Measurements from ENCODE around the gene MACROH2A2. TPM values are rescaled to one million over a fixed set of nuclear protein-coding genes. Genes with fewer than 3 reads are reported as not detected.
A peak's percentile ranks its signal among the peaks of the same experiment; 100 is the strongest.

The MACROH2A2 gene
- total RNA-seq, 2 experiments from 2014 or later, result 4.1 to 4.8 TPM

GRCh38 chr10:70053218-70053840 lies 683 bp downstream of the MACROH2A2 start:
- Mint-ChIP-seq H3K9me3 (no peaks in the 10 kb centered on the region), H3K36me3 (no peaks in the 10 kb centered on the region), H3K27ac (no peak overlapping the region), H3K27me3 (peaks cover 33% of the 10 kb centered on the region), H3K4me3 (peak overlapping the region; percentile 78), H3K4me1 (ENCODE audit: low read depth) (peaks cover 7% of the 10 kb centered on the region)
- POLR2A ChIA-PET, result no interaction called here
- intact Hi-C loops (cut with micrococcal nuclease), result loop anchor here (1.0 kb wide), 1 partner anchor 10 kb away; no protein-coding TSS in a partner anchor
- CTCF ChIA-PET, result no interaction called here
- peak; percentile 19 for DNase-seq

DNA sequence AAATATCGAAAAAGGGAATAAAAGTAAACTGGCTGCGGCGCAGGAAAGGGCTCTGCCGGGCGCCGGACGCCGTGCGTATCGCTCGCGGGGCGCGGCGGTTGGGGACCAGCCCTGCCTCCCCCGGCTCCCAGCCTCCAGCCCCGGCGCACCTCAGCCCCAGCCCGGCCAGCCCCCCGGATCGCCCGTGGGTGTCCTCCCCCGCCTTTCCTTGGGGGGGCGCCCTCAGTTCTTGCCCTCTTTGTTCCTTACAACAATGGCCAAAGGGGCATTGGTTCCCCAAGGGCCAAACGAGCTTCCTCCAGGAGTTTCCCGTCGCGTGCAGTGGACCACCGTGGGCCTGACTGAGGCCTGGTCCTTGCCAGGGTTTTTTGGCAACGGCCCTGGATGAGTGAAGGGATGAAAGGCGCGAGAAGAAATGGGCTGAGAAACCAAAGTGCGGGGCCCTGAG lies 1.2 kb downstream of the MACROH2A2 start:
- peak; percentile 29 for DNase-seq
- H3K27ac Mint-ChIP-seq, result no peak overlapping the region
- no peaks in the 10 kb centered on the region for H3K36me3 Mint-ChIP-seq
- peaks cover 7% of the 10 kb centered on the region for H3K4me1 Mint-ChIP-seq (ENCODE audit: low read depth)
- intact Hi-C loops (cut with micrococcal nuclease), result loop anchor here (1.0 kb wide), 1 partner anchor 9 kb away; no protein-coding TSS in a partner anchor
- peaks cover 34% of the 10 kb centered on the region for H3K27me3 Mint-ChIP-seq
- CTCF ChIA-PET, result interaction anchor here (1.1 kb wide), 1 partner anchor 18 kb away, joined by 3 read pairs; no protein-coding TSS in a partner anchor
- H3K4me3 Mint-ChIP-seq, result peak overlapping the region; percentile 52
- no peaks in the 10 kb centered on the region for H3K9me3 Mint-ChIP-seq
- POLR2A ChIA-PET, result no interaction called here

DNA sequence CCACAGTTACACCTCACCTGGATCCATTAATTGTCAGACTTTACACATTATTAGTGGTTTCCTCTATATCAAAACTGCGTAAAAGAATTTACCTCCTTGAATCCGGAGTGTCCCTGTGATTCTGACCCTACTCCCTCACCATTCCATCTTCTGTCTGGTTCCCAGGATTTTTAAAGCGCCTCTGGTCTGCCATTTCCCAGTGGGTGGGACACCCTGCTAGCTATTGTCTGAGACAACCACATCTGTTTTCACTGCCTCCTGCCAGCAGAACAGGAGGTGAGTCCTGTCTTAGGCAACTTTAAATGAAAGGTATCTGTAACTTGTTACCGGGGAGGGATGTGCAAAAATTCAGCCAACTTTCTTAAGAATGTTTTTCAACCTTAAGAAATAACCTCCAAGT lies 2.3 kb downstream of the MACROH2A2 start:
- Mint-ChIP-seq H3K27me3 (peaks cover 34% of the 10 kb centered on the region), H3K4me3 (peak overlapping the region; percentile 4), H3K36me3 (no peaks in the 10 kb centered on the region), H3K9me3 (no peaks in the 10 kb centered on the region), H3K27ac (no peak overlapping the region), H3K4me1 (ENCODE audit: low read depth) (peaks cover 7% of the 10 kb centered on the region)
- intact Hi-C loops (cut with micrococcal nuclease), result no loop called here
- ChIA-PET POLR2A (no interaction called here), CTCF (interaction anchor here (1.1 kb wide), 1 partner anchor 17 kb away, joined by 3 read pairs; no protein-coding TSS in a partner anchor)
- DNase-seq, result no peak

DNA sequence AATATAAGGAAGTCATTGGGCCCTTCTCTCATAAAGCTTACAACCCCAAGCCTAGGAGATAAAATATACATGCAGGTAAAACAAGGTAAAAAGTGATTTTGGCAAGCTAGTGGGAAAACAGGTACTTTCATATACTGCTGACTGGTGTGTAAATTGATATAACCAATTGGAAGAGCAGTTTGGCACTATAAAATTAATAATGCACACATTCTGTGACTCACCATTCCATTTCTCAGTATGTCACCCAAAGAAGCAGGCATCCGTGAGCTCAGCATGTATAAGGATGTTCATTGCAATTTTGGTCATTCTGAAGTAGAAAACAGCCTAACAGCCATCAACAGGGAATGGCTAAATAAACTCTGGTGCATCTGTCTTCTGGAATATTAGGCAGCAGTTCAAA lies 2.9 kb downstream of the MACROH2A2 start:
- CTCF ChIA-PET, result no interaction called here
- Mint-ChIP-seq H3K27me3 (peaks cover 33% of the 10 kb centered on the region), H3K4me1 (ENCODE audit: low read depth) (peaks cover 7% of the 10 kb centered on the region), H3K36me3 (no peaks in the 10 kb centered on the region), H3K27ac (no peak overlapping the region), H3K9me3 (no peaks in the 10 kb centered on the region), H3K4me3 (no peak overlapping the region)
- DNase-seq, result no peak
- intact Hi-C loops (cut with micrococcal nuclease), result no loop called here
- POLR2A ChIA-PET, result no interaction called here

- Mint-ChIP-seq H3K4me1 (ENCODE audit: low read depth) (peaks cover 4% of the 10 kb centered on the region), H3K36me3 (no peaks in the 10 kb centered on the region), H3K9me3 (no peaks in the 10 kb centered on the region), H3K27me3 (peaks cover 22% of the 10 kb centered on the region), H3K27ac (no peak overlapping the region), H3K4me3 (no peak overlapping the region)
- ChIA-PET POLR2A (no interaction called here), CTCF (no interaction called here)
- no peak for DNase-seq
- intact Hi-C loops (cut with micrococcal nuclease), result no loop called here
Observed at GRCh38 chr10:70057306-70057705, 4.7 kb downstream of the MACROH2A2 start.

GRCh38 chr10:70060389-70060788 lies 7.7 kb downstream of the MACROH2A2 start:
- POLR2A ChIA-PET, result no interaction called here

DNA sequence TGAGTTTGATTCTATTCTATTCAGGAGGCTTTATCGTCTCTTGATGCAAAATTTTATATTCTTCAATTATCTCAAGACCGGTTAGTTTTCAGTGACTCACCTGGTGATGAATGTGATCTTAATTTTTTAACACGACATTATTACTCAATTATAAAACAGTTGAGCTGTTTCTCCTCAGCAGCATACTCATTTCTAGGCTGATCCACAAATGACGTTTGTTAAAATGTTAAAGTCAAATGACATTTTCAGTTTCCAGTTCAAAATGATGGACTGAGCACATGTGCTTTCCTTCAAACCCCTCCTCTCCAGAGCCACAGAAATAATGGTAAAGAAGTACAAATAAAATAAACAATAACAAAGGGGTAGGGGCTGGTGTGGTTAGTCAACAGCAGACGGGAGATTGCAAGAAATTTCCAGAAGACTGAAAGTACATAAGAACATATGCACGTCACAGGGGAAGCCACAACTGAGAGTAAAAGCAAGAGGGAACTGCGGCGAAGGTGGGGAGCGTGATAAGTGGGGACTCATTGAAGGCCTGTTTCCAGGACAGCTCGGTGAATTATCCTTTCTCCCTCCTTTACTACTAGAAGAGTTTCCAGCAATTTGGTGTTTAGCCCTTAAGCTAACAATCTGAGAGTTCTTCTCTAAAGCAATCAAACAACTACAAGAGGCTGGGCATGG lies 10.9 kb downstream of the MACROH2A2 start:
- intact Hi-C loops (cut with micrococcal nuclease), result loop anchor here (1.0 kb wide), 1 partner anchor 10 kb away; no protein-coding TSS in a partner anchor
- Mint-ChIP-seq H3K4me3 (no peak overlapping the region), H3K36me3 (no peaks in the 10 kb centered on the region), H3K9me3 (no peaks in the 10 kb centered on the region), H3K4me1 (ENCODE audit: low read depth) (peaks cover 3% of the 10 kb centered on the region), H3K27me3 (no peaks in the 10 kb centered on the region), H3K27ac (no peak overlapping the region)
- peak; percentile 47 for DNase-seq
- ChIA-PET POLR2A (no interaction called here), CTCF (no interaction called here)

More at GRCh38 chr10:70060389-70060788, 7.7 kb downstream of the MACROH2A2 start:
- H3K27ac Mint-ChIP-seq, result no peak overlapping the region
- no peaks in the 10 kb centered on the region for H3K36me3 Mint-ChIP-seq
- no peaks in the 10 kb centered on the region for H3K9me3 Mint-ChIP-seq
- peaks cover 3% of the 10 kb centered on the region for H3K4me1 Mint-ChIP-seq (ENCODE audit: low read depth)
- H3K4me3 Mint-ChIP-seq, result no peak overlapping the region
- peaks cover 4% of the 10 kb centered on the region for H3K27me3 Mint-ChIP-seq
- intact Hi-C loops (cut with micrococcal nuclease), result no loop called here
- CTCF ChIA-PET, result no interaction called here
- no peak for DNase-seq

DNA sequence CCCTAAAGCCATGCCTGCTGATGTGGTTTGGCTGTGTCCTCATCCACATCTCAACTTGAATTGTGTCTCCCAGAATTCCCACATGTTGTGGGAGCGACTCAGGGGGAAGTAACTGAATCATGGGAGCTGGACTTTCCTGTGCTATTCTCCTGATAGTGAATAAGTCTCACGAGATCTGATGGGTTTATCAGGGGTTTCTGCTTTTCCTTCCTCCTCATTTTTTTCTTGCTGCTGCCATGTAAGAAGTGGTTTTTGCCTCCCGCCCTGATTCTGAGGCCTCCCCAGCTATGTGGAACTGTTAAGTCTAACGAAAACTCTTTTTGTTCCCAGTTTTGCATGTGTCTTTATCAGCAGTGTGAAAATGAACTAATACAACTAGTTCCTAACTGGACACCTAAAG lies 11.8 kb downstream of the MACROH2A2 start:
- ChIA-PET CTCF (no interaction called here), POLR2A (no interaction called here)
- no peak overlapping the region for H3K27ac Mint-ChIP-seq
- no peaks in the 10 kb centered on the region for H3K36me3 Mint-ChIP-seq
- no peaks in the 10 kb centered on the region for H3K27me3 Mint-ChIP-seq
- intact Hi-C loops (cut with micrococcal nuclease), result no loop called here
- H3K4me3 Mint-ChIP-seq, result no peak overlapping the region
- H3K9me3 Mint-ChIP-seq, result no peaks in the 10 kb centered on the region
- peaks cover 3% of the 10 kb centered on the region for H3K4me1 Mint-ChIP-seq (ENCODE audit: low read depth)
- DNase-seq, result no peak

DNA sequence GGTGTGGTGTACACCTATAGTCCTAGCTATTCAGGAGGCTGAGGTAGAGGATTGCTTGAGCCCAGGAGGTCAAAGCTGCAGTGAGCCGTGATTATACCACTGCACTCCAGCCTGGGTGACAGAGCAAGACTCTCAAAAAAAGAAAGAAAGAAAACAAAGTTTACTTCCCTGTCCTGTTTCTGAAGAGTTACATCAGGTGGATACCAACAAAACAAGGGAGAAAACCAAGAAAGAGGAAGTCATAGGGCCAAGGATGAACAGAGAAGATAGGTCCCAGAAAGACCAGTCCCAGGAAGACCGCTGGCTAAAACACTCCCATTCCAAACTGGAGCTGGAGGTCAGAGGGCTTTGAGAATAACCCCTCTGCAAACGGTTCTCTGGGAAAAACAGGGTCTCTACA lies 13.5 kb downstream of the MACROH2A2 start:
- Mint-ChIP-seq H3K27ac (no peak overlapping the region), H3K36me3 (no peaks in the 10 kb centered on the region), H3K9me3 (no peaks in the 10 kb centered on the region), H3K27me3 (no peaks in the 10 kb centered on the region), H3K4me1 (ENCODE audit: low read depth) (peaks cover 3% of the 10 kb centered on the region), H3K4me3 (no peak overlapping the region)
- POLR2A ChIA-PET, result no interaction called here
- CTCF ChIA-PET, result interaction anchor here (0.9 kb wide), 1 partner anchor 108 kb away, joined by 3 read pairs; no protein-coding TSS in a partner anchor
- intact Hi-C loops (cut with micrococcal nuclease), result no loop called here
- DNase-seq, result no peak

DNA sequence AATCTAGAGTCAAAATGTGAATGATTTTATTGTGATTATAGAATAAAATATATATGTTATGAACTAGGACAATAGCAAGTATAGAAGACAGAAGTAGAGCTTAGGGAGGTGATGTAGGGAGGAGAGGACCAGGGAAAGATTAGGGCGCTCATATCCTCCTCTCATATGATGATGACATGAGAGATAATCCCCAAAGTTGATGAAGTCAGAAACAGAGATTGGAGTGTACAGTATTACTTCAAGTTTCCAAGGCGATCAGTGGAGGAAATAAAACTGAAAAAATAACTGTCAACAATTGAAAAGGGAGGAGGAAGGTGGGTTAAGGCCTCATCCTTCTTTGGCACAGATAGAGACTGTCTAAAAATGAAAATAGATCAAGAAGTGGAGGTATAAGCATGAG lies 14.9 kb downstream of the MACROH2A2 start:
- H3K36me3 Mint-ChIP-seq, result no peaks in the 10 kb centered on the region
- ChIA-PET CTCF (no interaction called here), POLR2A (no interaction called here)
- no peak overlapping the region for H3K4me3 Mint-ChIP-seq
- H3K27ac Mint-ChIP-seq, result no peak overlapping the region
- intact Hi-C loops (cut with micrococcal nuclease), result no loop called here
- peaks cover 3% of the 10 kb centered on the region for H3K4me1 Mint-ChIP-seq (ENCODE audit: low read depth)
- H3K27me3 Mint-ChIP-seq, result no peaks in the 10 kb centered on the region
- no peaks in the 10 kb centered on the region for H3K9me3 Mint-ChIP-seq
- DNase-seq, result no peak

DNA sequence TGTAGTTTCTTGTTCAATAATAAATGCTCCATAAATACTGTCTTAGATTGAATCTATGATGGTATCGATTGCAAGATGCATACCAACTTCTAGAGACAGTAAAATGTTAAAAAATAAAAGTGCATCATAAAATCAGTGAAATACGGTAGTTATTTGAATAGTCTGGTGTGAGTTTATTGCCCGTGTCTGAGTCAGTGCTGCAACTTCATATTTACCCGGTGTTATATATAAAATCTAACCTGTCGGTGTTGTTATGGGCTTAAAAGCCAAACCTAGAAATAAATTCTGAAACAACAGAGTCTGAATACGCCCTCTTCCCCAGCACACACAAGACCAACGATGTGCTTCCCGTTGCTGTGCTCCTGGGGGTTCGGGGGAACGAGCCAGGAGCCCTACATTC lies 16.3 kb downstream of the MACROH2A2 start:
- POLR2A ChIA-PET, result no interaction called here
- CTCF ChIA-PET, result no interaction called here
- no peak for DNase-seq
- intact Hi-C loops (cut with micrococcal nuclease), result no loop called here
- Mint-ChIP-seq H3K27ac (no peak overlapping the region), H3K4me3 (no peak overlapping the region), H3K36me3 (no peaks in the 10 kb centered on the region), H3K9me3 (no peaks in the 10 kb centered on the region), H3K27me3 (no peaks in the 10 kb centered on the region), H3K4me1 (ENCODE audit: low read depth) (no peaks in the 10 kb centered on the region)

GRCh38 chr10:70069346-70069745 lies 16.7 kb downstream of the MACROH2A2 start:
- no peak for DNase-seq
- Mint-ChIP-seq H3K27ac (no peak overlapping the region), H3K4me3 (no peak overlapping the region), H3K4me1 (ENCODE audit: low read depth) (no peaks in the 10 kb centered on the region), H3K27me3 (no peaks in the 10 kb centered on the region), H3K36me3 (no peaks in the 10 kb centered on the region), H3K9me3 (no peaks in the 10 kb centered on the region)
- ChIA-PET POLR2A (no interaction called here), CTCF (no interaction called here)
- intact Hi-C loops (cut with micrococcal nuclease), result no loop called here

DNA sequence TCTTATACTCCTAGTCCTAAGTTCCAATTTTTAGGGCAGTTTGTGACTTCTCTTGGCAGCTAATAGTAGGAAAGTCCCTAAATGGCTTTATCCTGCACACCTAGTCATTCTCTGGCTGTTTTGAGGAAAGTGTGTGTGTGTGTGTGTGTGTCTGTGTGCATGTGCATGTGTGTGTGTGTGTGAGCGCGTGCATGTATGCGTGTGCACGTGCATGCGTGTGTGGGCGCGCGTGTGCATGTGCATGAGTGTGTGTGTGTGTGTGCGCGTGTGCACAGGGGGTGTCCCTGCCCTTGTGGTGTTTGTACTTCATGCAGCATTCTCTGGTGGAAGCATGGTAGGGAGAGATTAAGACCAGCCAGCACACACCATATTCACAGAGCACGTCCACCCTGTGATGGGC lies 18.2 kb downstream of the MACROH2A2 start:
- Mint-ChIP-seq H3K4me1 (ENCODE audit: low read depth) (no peaks in the 10 kb centered on the region), H3K4me3 (no peak overlapping the region), H3K36me3 (no peaks in the 10 kb centered on the region), H3K9me3 (no peaks in the 10 kb centered on the region), H3K27me3 (peaks cover 3% of the 10 kb centered on the region), H3K27ac (no peak overlapping the region)
- ChIA-PET POLR2A (no interaction called here), CTCF (interaction anchor here (1.0 kb wide), 1 partner anchor 9 kb away, joined by 3 read pairs; no protein-coding TSS in a partner anchor)
- DNase-seq, result no peak
- intact Hi-C loops (cut with micrococcal nuclease), result no loop called here
